HL-60/S4 treated with phorbol 12-myristate 13-acetate at 8.2 ng/mL for 4 days and 3 days (cell line): ENCODE results near the gene GALNT2.

Experiments used
- in situ Hi-C: fragments of 300-500 bp; cut with MboI; formaldehyde crosslinking; loops from 2 replicates; pipeline ENCODE4 v1.15.0; 2022; ENCODE audit warnings: low sequenced_read_pairs

GALNT2 gene

GRCh38 chr1:230141797-230142607 is 75.0 kb downstream of the GALNT2 start:
- in situ Hi-C loops, result no loop called here

- in situ Hi-C loops, result no loop called here
These were observed 75.7 kb downstream of the GALNT2 start for GRCh38 chr1:230142608-230143210.

GRCh38 chr1:230143534-230143933 is 76.5 kb downstream of the GALNT2 start:
- in situ Hi-C loops, result no loop called here

GRCh38 chr1:230144010-230144614 is 77.1 kb downstream of the GALNT2 start:
- in situ Hi-C loops, result no loop called here

GRCh38 chr1:230144758-230145504 is 77.9 kb downstream of the GALNT2 start:
- in situ Hi-C loops, result no loop called here

- in situ Hi-C loops, result no loop called here
These were observed 78.5 kb downstream of the GALNT2 start for GRCh38 chr1:230145505-230145899.

- in situ Hi-C loops, result no loop called here
These were observed 79.0 kb downstream of the GALNT2 start for GRCh38 chr1:230145953-230146476.

- in situ Hi-C loops, result no loop called here
These were observed 79.7 kb downstream of the GALNT2 start for GRCh38 chr1:230146709-230147108.

GRCh38 chr1:230147253-230148125 is 80.5 kb downstream of the GALNT2 start:
- in situ Hi-C loops, result no loop called here

GRCh38 chr1:230148126-230148652 is 81.2 kb downstream of the GALNT2 start:
- in situ Hi-C loops, result no loop called here

- in situ Hi-C loops, result no loop called here
These were observed 81.9 kb downstream of the GALNT2 start for GRCh38 chr1:230148768-230149469.

GRCh38 chr1:230149751-230150584 is 82.9 kb downstream of the GALNT2 start:
- in situ Hi-C loops, result no loop called here

- in situ Hi-C loops, result no loop called here
These were observed 83.6 kb downstream of the GALNT2 start for GRCh38 chr1:230150615-230151014.

GRCh38 chr1:230151924-230152468 is 85.0 kb downstream of the GALNT2 start:
- in situ Hi-C loops, result no loop called here

GRCh38 chr1:230152999-230153398 is 86.0 kb downstream of the GALNT2 start:
- in situ Hi-C loops, result no loop called here

- in situ Hi-C loops, result no loop called here
These were observed 86.7 kb downstream of the GALNT2 start for GRCh38 chr1:230153641-230154296.

- in situ Hi-C loops, result no loop called here
These were observed 88.0 kb downstream of the GALNT2 start for GRCh38 chr1:230155021-230155420.

GRCh38 chr1:230156068-230156467 is 89.0 kb downstream of the GALNT2 start:
- in situ Hi-C loops, result no loop called here
